Amniotic stem cell (primary cell): Measurements from ENCODE around the gene PRTN3.
"Not testable (repeated sequence)": the region's sequence is repeated elsewhere in the genome, so short reads cannot be mapped to it uniquely, and the experiment has no call there.

Experiments
- DNase-seq: peaks from one replicate; lab custom pipeline; 2025; lab: John Stamatoyannopoulos, UW

Gene PRTN3

GRCh38 chr19:867855-868457 lies 27.2 kb downstream of the PRTN3 start:
- no peak for DNase-seq

GRCh38 chr19:868458-869244 lies 27.9 kb downstream of the PRTN3 start:
- DNase-seq, result no peak

- DNase-seq, result peak; percentile 90
These were observed 28.7 kb downstream of the PRTN3 start for GRCh38 chr19:869245-870177.

GRCh38 chr19:870314-870713 lies 29.5 kb downstream of the PRTN3 start:
- DNase-seq, result no peak

GRCh38 chr19:870963-871401 lies 30.2 kb downstream of the PRTN3 start:
- no peak for DNase-seq

- DNase-seq, result no peak
These were observed 30.9 kb downstream of the PRTN3 start for GRCh38 chr19:871446-872265.

GRCh38 chr19:872266-872951 lies 31.6 kb downstream of the PRTN3 start:
- DNase-seq, result no peak

- DNase-seq, result no peak
These were observed 32.3 kb downstream of the PRTN3 start for GRCh38 chr19:873084-873483.

GRCh38 chr19:873561-874041 lies 32.8 kb downstream of the PRTN3 start:
- DNase-seq, result no peak

GRCh38 chr19:875265-875879 lies 34.6 kb downstream of the PRTN3 start:
- DNase-seq, result no peak

GRCh38 chr19:876089-876488 lies 35.3 kb downstream of the PRTN3 start:
- no peak for DNase-seq

- DNase-seq, result no peak
These were observed 36.0 kb downstream of the PRTN3 start for GRCh38 chr19:876780-877314.

- not testable (repeated sequence) for DNase-seq
These were observed 37.3 kb downstream of the PRTN3 start for GRCh38 chr19:877992-878660.

- DNase-seq, result not testable (repeated sequence)
These were observed 38.2 kb downstream of the PRTN3 start for GRCh38 chr19:878751-879561.

- no peak for DNase-seq
These were observed 39.1 kb downstream of the PRTN3 start for GRCh38 chr19:879711-880438.

- DNase-seq, result no peak
These were observed 40.7 kb downstream of the PRTN3 start for GRCh38 chr19:881385-882071.

GRCh38 chr19:882871-883497 lies 42.2 kb downstream of the PRTN3 start:
- no peak for DNase-seq
